Activated naive CD4-positive, alpha-beta T cell treated with anti-CD3 and anti-CD28 coated beads for 36 hours (primary cell): ENCODE results near the gene PRKCB. TPM values are rescaled to one million over a fixed set of nuclear protein-coding genes. Genes with fewer than 3 reads are reported as not detected.
"Not testable (repeated sequence)": the region's sequence is repeated elsewhere in the genome, so short reads cannot be mapped to it uniquely, and the experiment has no call there.

Source experiments
- CTCF ChIA-PET: fragments of 350-600 bp; sonication (Branson Sonifier 250); formaldehyde crosslinking; loops from one replicate; lab custom pipeline; 2021; ENCODE audit warnings: antibody characterized with exemption; lab: Charles Lee
- DNase-seq: peaks from one replicate; pipeline ENCODE4 v3.0.0-alpha.2; 2020
- H3K27ac Mint-ChIP-seq: one replicate; pipeline ENCODE4 v1.8.0; 2021; ENCODE audit warnings: mild to moderate bottlenecking, mixed read lengths
- H3K27me3 Mint-ChIP-seq: one replicate; pipeline ENCODE4 v1.8.0; 2021; ENCODE audit warnings: low read depth, mixed read lengths
- H3K36me3 Mint-ChIP-seq: one replicate; pipeline ENCODE4 v1.8.0; 2021; ENCODE audit warnings: low read depth, mixed read lengths
- H3K4me1 Mint-ChIP-seq: one replicate; pipeline ENCODE4 v1.8.0; 2021; ENCODE audit warnings: low read depth, mixed read lengths
- H3K4me3 Mint-ChIP-seq: one replicate; pipeline ENCODE4 v1.8.0; 2021; ENCODE audit warnings: mild to moderate bottlenecking, moderate library complexity, mixed read lengths
- H3K9me3 Mint-ChIP-seq: one replicate; pipeline ENCODE4 v1.8.0; 2021; ENCODE audit warnings: mixed read lengths
- intact Hi-C: fragments of 100-400 bp; cut with micrococcal nuclease; formaldehyde crosslinking; loops from one replicate; pipeline ENCODE4 v1.15.1; 2023
- total RNA-seq, 2 experiments: library from RNA; stranded (reverse); gene quantifications; one replicate each; pipeline ENCODE4 v1.2.3, GENCODE V29; 2021

The PRKCB gene
- total RNA-seq, 2 experiments from 2014 or later, result 37.1 to 38.9 TPM

DNA sequence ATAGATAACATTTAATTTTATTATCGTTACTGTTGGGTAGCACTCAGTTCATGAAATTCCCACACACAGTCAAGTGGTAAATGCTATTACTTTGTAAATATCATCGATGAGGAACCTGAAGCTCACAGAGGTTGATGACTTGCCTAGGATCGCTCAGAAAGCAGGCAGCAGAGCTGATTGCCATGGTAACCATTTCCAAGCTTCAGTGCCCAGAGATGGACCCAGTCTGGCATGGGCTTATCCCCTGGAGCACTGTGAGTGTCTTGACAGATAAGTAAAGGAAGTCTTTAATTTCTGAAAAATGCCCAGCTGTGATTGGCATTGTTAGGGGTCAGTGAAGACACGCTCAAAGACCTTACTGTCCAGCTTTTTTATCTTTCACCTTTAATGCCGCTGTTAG lies 95.0 kb downstream of the PRKCB start:
- Mint-ChIP-seq H3K4me3 (no peak overlapping the region), H3K9me3 (peaks cover 7% of the 10 kb centered on the region), H3K27me3 (no peaks in the 10 kb centered on the region), H3K4me1 (peaks cover 24% of the 10 kb centered on the region), H3K36me3 (peaks cover 9% of the 10 kb centered on the region), H3K27ac (no peak overlapping the region)
- no peak for DNase-seq
- CTCF ChIA-PET, result interaction anchor here (0.5 to 0.9 kb wide), 2 partner anchors 127 to 181 kb away, joined by 3 read pairs; no protein-coding TSS in a partner anchor
- intact Hi-C loops, result no loop called here

DNA sequence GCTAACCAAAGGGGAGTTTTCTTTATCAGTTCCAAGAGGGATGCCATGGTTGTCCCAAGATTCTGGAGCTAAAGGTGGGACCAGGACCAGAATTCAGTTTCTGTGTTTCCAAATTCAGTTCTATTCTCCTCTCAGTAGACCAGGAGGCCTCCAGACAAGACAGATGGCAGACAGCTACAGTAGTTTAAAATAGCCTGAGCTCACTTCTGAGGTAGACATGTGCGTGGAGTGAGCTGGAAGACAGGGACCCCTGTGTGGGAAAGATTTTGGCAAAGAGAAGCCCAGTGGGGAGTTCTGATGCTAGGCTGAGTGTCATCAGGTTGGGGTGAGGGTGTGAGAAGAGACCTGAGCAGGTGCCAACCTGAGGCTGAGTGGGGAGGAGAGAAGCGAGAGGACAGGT lies 95.4 kb downstream of the PRKCB start:
- CTCF ChIA-PET, result interaction anchor here (0.9 kb wide), 1 partner anchor 127 kb away, joined by 3 read pairs; no protein-coding TSS in a partner anchor
- no peak overlapping the region for H3K27ac Mint-ChIP-seq

DNA sequence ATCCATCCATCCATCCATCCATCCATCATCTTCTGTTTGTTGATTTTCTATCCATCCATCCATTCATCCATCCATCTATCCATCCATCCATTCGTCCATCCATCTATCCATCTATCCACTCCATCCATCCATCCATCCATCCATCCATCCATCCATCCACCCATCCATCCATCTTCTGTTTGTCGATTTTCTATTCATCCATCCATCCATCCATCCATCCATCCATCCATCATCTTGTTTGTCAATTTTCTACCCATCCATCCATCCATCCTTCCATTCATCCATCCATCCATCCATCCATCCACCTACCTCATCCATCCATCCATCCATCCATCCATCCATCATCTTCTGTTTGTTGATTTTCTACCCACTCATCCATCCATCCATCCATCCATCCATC lies 97.9 kb downstream of the PRKCB start:
- H3K9me3 Mint-ChIP-seq, CTCF ChIA-PET, intact Hi-C loops, DNase-seq, H3K4me3 Mint-ChIP-seq, H3K27me3 Mint-ChIP-seq, H3K27ac Mint-ChIP-seq: not testable (repeated sequence)
- Mint-ChIP-seq H3K36me3 (peaks cover 11% of the 10 kb centered on the region), H3K4me1 (peaks cover 27% of the 10 kb centered on the region)

More for the DNA sequence above, 95.4 kb downstream of the PRKCB start:
- Mint-ChIP-seq H3K36me3 (peaks cover 11% of the 10 kb centered on the region), H3K4me1 (peaks cover 28% of the 10 kb centered on the region), H3K9me3 (peaks cover 7% of the 10 kb centered on the region), H3K4me3 (no peak overlapping the region), H3K27me3 (no peaks in the 10 kb centered on the region)
- intact Hi-C loops, result no loop called here
- DNase-seq, result no peak

DNA sequence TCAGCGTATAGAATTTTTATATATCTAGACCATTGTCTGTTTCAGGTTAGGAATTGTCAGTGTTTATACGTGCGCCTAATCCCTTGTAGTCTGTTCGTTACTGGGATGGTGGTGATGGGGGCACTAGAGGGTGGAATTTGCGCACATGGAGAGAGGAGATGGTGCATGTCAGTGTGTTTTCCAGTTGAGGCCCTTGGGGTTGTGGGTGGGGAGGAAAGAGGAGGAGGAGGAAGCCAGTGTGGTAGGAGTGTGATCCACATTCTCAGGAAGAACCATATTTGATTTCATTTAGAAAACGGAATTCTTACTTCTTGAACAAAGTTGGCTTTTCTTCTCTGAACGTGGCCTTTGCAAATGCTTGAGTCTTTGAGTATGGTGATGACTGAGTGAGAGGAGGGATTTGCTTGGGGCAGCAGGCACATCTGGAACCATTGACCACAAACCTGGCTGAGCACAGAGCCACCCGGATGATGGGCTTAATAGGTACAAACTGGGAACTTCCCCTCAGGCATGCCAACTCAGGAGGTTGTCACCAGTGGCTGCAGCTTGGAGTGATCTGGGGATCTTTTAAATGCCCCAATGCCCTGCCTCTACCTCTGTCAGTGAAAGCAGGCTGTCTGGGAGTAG lies 98.9 kb downstream of the PRKCB start:
- intact Hi-C loops, result no loop called here
- no peak for DNase-seq
- peaks cover 11% of the 10 kb centered on the region for H3K36me3 Mint-ChIP-seq
- no peak overlapping the region for H3K4me3 Mint-ChIP-seq
- H3K27me3 Mint-ChIP-seq, result no peaks in the 10 kb centered on the region
- CTCF ChIA-PET, result no interaction called here
- H3K9me3 Mint-ChIP-seq, result peaks cover 7% of the 10 kb centered on the region
- peaks cover 28% of the 10 kb centered on the region for H3K4me1 Mint-ChIP-seq
- H3K27ac Mint-ChIP-seq, result no peak overlapping the region

DNA sequence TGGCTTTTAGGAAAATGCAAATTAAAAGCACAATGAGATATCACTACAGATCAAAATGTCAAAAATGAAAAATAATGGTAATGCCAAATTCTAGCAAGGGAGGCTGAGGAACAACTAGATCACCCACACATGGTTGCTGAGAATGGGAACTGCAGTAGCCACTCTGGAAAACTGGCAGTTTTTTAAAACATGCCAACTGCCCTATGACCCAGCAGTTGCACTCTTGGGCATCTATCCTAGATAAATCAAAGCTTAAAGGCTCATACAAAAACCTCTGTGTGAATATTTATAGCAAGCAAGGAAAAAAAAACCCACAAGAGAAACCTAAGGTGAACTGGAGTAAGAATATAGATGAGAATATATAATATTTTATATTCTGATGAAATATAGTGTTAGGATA lies 104.3 kb downstream of the PRKCB start:
- intact Hi-C loops, result no loop called here
- CTCF ChIA-PET, result interaction anchor here (1.2 kb wide), 1 partner anchor 137 kb away, joined by 3 read pairs; no protein-coding TSS in a partner anchor
- Mint-ChIP-seq H3K36me3 (peaks cover 5% of the 10 kb centered on the region), H3K27ac (no peak overlapping the region), H3K4me3 (no peak overlapping the region), H3K27me3 (no peaks in the 10 kb centered on the region), H3K4me1 (peaks cover 39% of the 10 kb centered on the region), H3K9me3 (no peaks in the 10 kb centered on the region)
- no peak for DNase-seq

DNA sequence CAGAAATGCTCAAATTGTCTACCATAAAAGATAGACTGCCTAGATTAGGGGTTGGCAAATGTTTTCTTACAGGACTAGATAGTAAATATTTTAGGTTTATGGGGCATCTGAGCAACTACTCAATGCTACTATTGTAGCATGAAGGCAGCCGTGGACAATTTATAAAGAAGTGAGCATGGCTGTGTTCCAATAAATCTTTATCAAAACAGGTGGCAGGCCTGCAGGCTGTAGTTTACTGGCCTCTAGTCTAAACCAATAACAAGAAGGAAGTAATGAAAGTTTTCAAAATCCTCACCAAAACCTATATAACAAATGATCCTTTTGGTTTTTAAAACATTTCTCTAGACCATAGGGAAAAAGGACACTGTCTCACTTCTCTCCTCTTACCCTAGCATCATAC lies 105.2 kb downstream of the PRKCB start:
- no peak for DNase-seq
- Mint-ChIP-seq H3K4me3 (no peak overlapping the region), H3K27ac (no peak overlapping the region), H3K27me3 (no peaks in the 10 kb centered on the region), H3K36me3 (peaks cover 1% of the 10 kb centered on the region), H3K4me1 (peaks cover 41% of the 10 kb centered on the region), H3K9me3 (no peaks in the 10 kb centered on the region)
- intact Hi-C loops, result no loop called here
- CTCF ChIA-PET, result interaction anchor here (1.2 kb wide), 1 partner anchor 137 kb away, joined by 3 read pairs; no protein-coding TSS in a partner anchor

DNA sequence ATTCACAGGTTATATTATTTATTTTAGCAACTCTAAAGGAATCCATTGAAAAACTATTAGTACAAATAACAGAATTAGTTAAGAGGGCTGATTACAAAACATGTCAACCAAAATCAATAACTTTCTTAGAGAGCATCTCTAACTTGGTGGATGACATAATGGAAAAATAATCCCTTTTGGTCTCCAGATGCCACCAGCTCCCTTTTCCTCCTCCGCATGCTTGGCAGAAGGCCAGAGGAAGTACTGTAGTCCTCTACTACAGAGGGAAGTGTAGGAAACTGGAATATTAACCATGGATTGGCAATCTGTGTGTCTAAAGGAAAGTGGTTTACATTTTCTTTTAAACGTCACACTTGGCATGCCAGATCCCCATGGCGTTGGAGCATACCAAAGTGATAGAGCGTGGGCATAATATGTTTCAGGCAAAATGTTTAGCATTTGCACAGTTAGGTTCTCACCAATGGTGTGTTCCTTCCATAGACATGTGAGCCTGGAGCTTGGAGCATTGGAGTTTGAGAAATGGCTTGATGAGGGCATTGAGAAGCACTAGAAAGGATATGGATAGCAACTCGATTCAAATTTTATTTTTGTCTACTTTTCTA lies 106.3 kb downstream of the PRKCB start:
- CTCF ChIA-PET, result no interaction called here
- no peak overlapping the region for H3K27ac Mint-ChIP-seq

DNA sequence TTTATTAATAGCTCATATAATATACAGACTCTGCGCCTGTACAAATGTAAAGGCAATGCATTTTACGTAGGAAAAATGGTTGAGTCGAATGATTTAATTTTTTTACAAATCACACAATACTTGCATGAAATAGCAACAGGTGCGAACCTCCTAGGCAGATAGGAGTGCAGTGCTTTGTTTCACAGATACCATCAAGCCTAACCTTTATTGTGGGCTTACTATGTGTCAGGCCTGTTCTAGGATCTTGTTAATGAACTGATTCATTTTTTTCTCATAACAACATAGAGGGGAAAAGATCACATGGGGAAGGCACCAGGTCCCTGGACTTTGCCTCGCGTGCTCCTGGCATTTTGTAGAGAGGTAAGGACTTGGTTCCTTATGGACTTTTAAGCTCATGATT lies 107.8 kb downstream of the PRKCB start:
- Mint-ChIP-seq H3K9me3 (no peaks in the 10 kb centered on the region), H3K27ac (no peak overlapping the region), H3K36me3 (no peaks in the 10 kb centered on the region), H3K27me3 (no peaks in the 10 kb centered on the region), H3K4me3 (no peak overlapping the region), H3K4me1 (peaks cover 57% of the 10 kb centered on the region)
- CTCF ChIA-PET, result interaction anchor here (0.6 to 1.5 kb wide), 3 partner anchors 11 to 226 kb away, joined by 3 read pairs; no protein-coding TSS in a partner anchor
- intact Hi-C loops, result no loop called here
- DNase-seq, result no peak

More for the DNA sequence above, 106.3 kb downstream of the PRKCB start:
- Mint-ChIP-seq H3K27me3 (no peaks in the 10 kb centered on the region), H3K4me1 (peaks cover 45% of the 10 kb centered on the region), H3K9me3 (no peaks in the 10 kb centered on the region), H3K4me3 (no peak overlapping the region), H3K36me3 (no peaks in the 10 kb centered on the region)
- intact Hi-C loops, result no loop called here
- no peak for DNase-seq

DNA sequence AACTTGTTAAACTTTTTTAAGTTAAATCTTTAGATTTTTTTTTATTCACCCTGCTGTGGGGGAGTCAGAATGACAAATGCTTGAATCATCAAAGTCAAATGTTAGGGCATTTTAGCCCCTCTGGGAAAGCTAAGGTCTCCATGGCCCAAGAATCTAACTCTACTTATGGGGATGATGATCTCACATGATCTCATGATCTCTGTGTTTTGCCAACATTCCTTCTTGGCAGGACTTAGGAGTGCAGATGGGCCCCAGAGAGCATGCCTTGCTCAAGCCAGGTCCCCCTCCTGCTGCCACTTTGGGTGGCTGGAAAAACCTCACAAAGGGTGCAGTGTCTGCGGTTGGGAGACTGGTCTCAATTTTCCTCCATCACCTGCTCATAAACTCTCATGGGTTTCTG lies 108.6 kb downstream of the PRKCB start:
- CTCF ChIA-PET, result interaction anchor here (0.6 to 1.9 kb wide), 5 partner anchors 11 to 227 kb away, joined by 3 to 4 read pairs (median 3); no protein-coding TSS in a partner anchor
- H3K4me3 Mint-ChIP-seq, result no peak overlapping the region
- intact Hi-C loops, result no loop called here

DNA sequence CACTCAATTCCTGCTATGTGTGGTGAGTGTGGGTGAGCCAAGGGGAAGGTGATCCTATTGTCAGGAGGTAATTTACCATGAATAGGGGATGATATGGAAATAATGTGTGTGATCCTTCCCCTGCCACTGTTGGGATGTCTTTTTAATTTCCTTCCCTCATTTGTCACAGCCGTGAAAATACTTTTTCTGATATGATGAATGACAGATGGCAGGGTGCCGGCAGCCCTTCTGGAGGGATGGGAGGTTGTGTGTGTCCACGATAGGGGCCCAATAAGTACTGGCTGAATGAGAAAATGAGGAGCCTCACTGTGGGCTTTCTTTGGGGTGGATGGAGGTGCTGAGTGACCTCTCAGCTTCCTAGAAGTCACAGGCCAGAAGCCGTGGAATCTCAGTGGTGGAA lies 109.5 kb downstream of the PRKCB start:
- peaks cover 66% of the 10 kb centered on the region for H3K4me1 Mint-ChIP-seq
- H3K9me3 Mint-ChIP-seq, result no peaks in the 10 kb centered on the region
- no peaks in the 10 kb centered on the region for H3K36me3 Mint-ChIP-seq
- CTCF ChIA-PET, result interaction anchor here (1.3 to 1.9 kb wide), 3 partner anchors 10 to 65 kb away, joined by 3 to 4 read pairs (median 3); no protein-coding TSS in a partner anchor
- no peaks in the 10 kb centered on the region for H3K27me3 Mint-ChIP-seq
- no peak overlapping the region for H3K4me3 Mint-ChIP-seq
- DNase-seq, result no peak
- no peak overlapping the region for H3K27ac Mint-ChIP-seq
- intact Hi-C loops, result loop anchor here (5.0 kb wide), 1 partner anchor 1072 kb away; the partner anchor contains the start of gene ARHGAP17

More for the DNA sequence above, 108.6 kb downstream of the PRKCB start:
- no peak for DNase-seq
- no peaks in the 10 kb centered on the region for H3K36me3 Mint-ChIP-seq
- no peaks in the 10 kb centered on the region for H3K9me3 Mint-ChIP-seq
- H3K27ac Mint-ChIP-seq, result no peak overlapping the region
- H3K27me3 Mint-ChIP-seq, result no peaks in the 10 kb centered on the region
- peaks cover 63% of the 10 kb centered on the region for H3K4me1 Mint-ChIP-seq

DNA sequence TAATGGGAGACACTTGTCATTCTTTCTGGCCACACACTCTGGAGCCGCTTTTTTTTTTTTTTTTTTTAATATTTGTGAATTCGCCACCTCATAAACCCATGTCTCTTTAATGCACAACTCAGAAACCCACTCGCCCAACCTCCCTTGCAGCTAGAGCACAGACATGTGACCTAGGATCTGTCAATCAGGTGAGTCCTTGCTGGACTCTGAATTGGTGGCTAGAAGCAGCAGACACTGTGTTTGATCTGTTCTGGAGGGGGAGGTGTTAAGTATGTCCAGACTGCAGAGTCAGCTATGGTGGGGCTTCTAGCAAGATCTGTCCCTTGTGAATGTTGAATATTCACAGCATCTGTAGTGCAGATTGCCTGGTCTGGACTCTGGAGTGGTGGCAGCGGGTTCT lies 112.1 kb downstream of the PRKCB start:
- no peak overlapping the region for H3K27ac Mint-ChIP-seq
- no peaks in the 10 kb centered on the region for H3K9me3 Mint-ChIP-seq
- no peaks in the 10 kb centered on the region for H3K36me3 Mint-ChIP-seq
- peaks cover 86% of the 10 kb centered on the region for H3K4me1 Mint-ChIP-seq
- CTCF ChIA-PET, result interaction anchor here (1.6 kb wide), 1 partner anchor 63 kb away, joined by 4 read pairs; no protein-coding TSS in a partner anchor
- H3K4me3 Mint-ChIP-seq, result no peak overlapping the region
- DNase-seq, result no peak
- H3K27me3 Mint-ChIP-seq, result no peaks in the 10 kb centered on the region
- intact Hi-C loops, result loop anchor here (2.0 to 5.0 kb wide), 4 partner anchors 15 to 1069 kb away; partner anchors contain the start of genes ARHGAP17 and PRKCB

DNA sequence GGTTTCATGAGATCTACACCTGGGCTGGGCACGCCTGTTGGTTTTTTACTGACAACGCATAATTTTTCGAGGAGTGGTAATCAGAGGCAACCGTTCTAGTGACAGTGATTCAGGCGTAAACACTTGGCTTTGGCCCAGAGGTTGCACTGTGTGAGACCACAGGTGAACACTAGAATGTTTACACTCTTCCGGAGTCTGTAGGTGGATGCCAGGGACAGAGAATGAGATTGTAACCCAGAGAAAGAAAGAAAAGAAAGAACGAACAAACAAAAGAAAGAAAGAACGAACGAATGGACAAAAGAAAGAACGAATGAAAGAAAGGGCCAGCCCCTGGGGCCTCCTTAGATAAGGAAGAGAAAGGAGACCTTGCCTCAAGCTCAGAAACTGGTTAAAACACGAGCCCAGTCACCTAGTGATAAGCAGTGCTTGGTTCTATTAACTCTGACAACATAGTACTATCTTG lies 113.2 kb downstream of the PRKCB start:
- Mint-ChIP-seq H3K9me3 (no peaks in the 10 kb centered on the region), H3K4me1 (peaks cover 86% of the 10 kb centered on the region), H3K4me3 (peak overlapping the region; percentile 36), H3K27ac (peak overlapping the region; percentile 65), H3K27me3 (no peaks in the 10 kb centered on the region), H3K36me3 (no peaks in the 10 kb centered on the region)
- DNase-seq, result peak; percentile 77
- intact Hi-C loops, result loop anchor here (2.0 to 5.0 kb wide), 4 partner anchors 14 to 1068 kb away; partner anchors contain the start of genes ARHGAP17 and PRKCB
- CTCF ChIA-PET, result interaction anchor here (0.9 to 1.3 kb wide), 2 partner anchors 11 to 61 kb away, joined by 4 to 6 read pairs; no protein-coding TSS in a partner anchor
